Upper lobe of left lung (tissue), 6 donors: ENCODE results near the gene ODAPH. TPM values are rescaled to one million over a fixed set of nuclear protein-coding genes. Genes with fewer than 3 reads are reported as not detected.

Source experiments
- ATAC-seq, 2 donors: fragments of 200-7000 bp; cut with Tn5 transposase; one replicate each; pipeline ENCODE4 v1.9.1; 2022; ENCODE audit warnings: mild to moderate bottlenecking in 2 of 2, moderate library complexity in 2 of 2; ENCODE audit not compliant: low FRiP score in 2 of 2
- DNase-seq, 2 donors: peaks; one replicate each; pipeline ENCODE4 v3.0.0-alpha.2; 2019 to 2020
- H3K27ac ChIP-seq, 4 donors: fragments of 200-600 bp; sonication (generic); one replicate each; pipeline ENCODE4 v1.5.1; 2016 to 2019
- H3K27me3 ChIP-seq, 4 donors: fragments of 200-600 bp; sonication (generic); one replicate each; pipeline ENCODE4 v1.5.1; 2017 to 2019
- H3K36me3 ChIP-seq, 4 donors: fragments of 200-600 bp; sonication (generic); one replicate each; pipeline ENCODE4 v1.5.1; 2016 to 2019
- H3K4me1 ChIP-seq, 4 donors: fragments of 200-600 bp; sonication (generic); one replicate each; pipeline ENCODE4 v1.5.1; 2018 to 2019
- H3K4me3 ChIP-seq, 4 donors: fragments of 200-600 bp; sonication (generic); one replicate each; pipeline ENCODE4 v1.5.1; 2017 to 2019; ENCODE audit warnings: mild to moderate bottlenecking in 2 of 4, moderate library complexity in 1 of 4
- H3K9me3 ChIP-seq, 4 donors: fragments of 200-600 bp; sonication (generic); one replicate each; pipeline ENCODE4 v1.5.1; 2018 to 2019
- CTCF ChIP-seq, 6 experiments: fragments of 450-650 bp in 4 of 6; fragments of 200-600 bp in 2 of 6; sonication (generic) in 2 of 6; IDR thresholded peaks; one replicate each; pipeline ENCODE4 v1.5.1; 2016 to 2019; ENCODE audit warnings: antibody characterized with exemption in 6 of 6
- EP300 ChIP-seq, 4 donors: sonication (generic); formaldehyde crosslinking; IDR thresholded peaks; one replicate each; pipeline ENCODE4 v1.5.1; 2017; ENCODE audit warnings: antibody characterized with exemption in 4 of 4, control low read depth in 2 of 4
- POLR2A ChIP-seq, 4 donors: fragments of 450-650 bp; IDR thresholded peaks; one replicate each; pipeline ENCODE4 v1.5.1; 2016 to 2017; ENCODE audit warnings: antibody characterized with exemption in 4 of 4, mild to moderate bottlenecking in 2 of 4
- POLR2AphosphoS5 ChIP-seq, 2 donors: sonication (generic); formaldehyde crosslinking; IDR thresholded peaks; one replicate each; pipeline ENCODE4 v1.5.1; 2017; ENCODE audit warnings: antibody characterized with exemption in 2 of 2
- WGBS, 2 donors: methylation state at CpG; one replicate each; pipeline ENCODE4 v1.1.5; 2017 to 2018; 5-methylcytosine and 5-hydroxymethylcytosine counted together
- total RNA-seq, 6 donors: library from RNA; depleted of rRNA in 4 of 6; stranded (reverse); fragments of >200 nt in 4 of 6; gene quantifications; one replicate each; pipeline versions ENCODE4 v1.1.0 to v1.2.1, GENCODE V29; 2016 to 2021
- donor health status: DM: no; HTN: no; CAD: no; lungs with moderate emphysema.
- donor health status: DM: no; HTN: yes; CAD: no; lungs with severe emphysema.

ODAPH gene
- total RNA-seq, 6 donors from 2014 or later = not detected

GRCh38 chr4:75596061-75596460, 40.2 kb downstream of the ODAPH start:
- H3K27ac ChIP-seq = no peak overlapping the region
- H3K4me1 ChIP-seq = no peaks in the 10 kb centered on the region
- H3K36me3 ChIP-seq = no peaks in the 10 kb centered on the region
- H3K4me3 ChIP-seq = no peak overlapping the region
- no peak for ATAC-seq
- no peak for DNase-seq
- TF ChIP-seq EP300 (IDR thresholded peaks at IDR 0.05) = no peak
- TF ChIP-seq POLR2A (IDR thresholded peaks at IDR 0.05) = no peak
- TF ChIP-seq CTCF (IDR thresholded peaks at IDR 0.05) = no peak
- TF ChIP-seq POLR2AphosphoS5 (IDR thresholded peaks at IDR 0.05) = no peak
- no peaks in the 10 kb centered on the region for H3K27me3 ChIP-seq
- WGBS, 2 donors = 68 to 74% methylated on average over 3 of the region's 3 CpGs
- no peaks in the 10 kb centered on the region for H3K9me3 ChIP-seq

- no peak overlapping the region for H3K4me3 ChIP-seq
- no peaks in the 10 kb centered on the region for H3K36me3 ChIP-seq
- H3K4me1 ChIP-seq = no peaks in the 10 kb centered on the region
- TF ChIP-seq POLR2A (IDR thresholded peaks at IDR 0.05) (no peak), EP300 (IDR thresholded peaks at IDR 0.05) (no peak), CTCF (IDR thresholded peaks at IDR 0.05) (no peak), POLR2AphosphoS5 (IDR thresholded peaks at IDR 0.05) (no peak)
- no peak for ATAC-seq
- no peaks in the 10 kb centered on the region for H3K27me3 ChIP-seq
- 60 to 71% methylated on average over 3 of the region's 3 CpGs for WGBS, 2 donors
- no peak for DNase-seq
- no peaks in the 10 kb centered on the region for H3K9me3 ChIP-seq
- no peak overlapping the region for H3K27ac ChIP-seq
Observed at GRCh38 chr4:75598390-75598789, 42.5 kb downstream of the ODAPH start.

- no peaks in the 10 kb centered on the region for H3K36me3 ChIP-seq
- no peak for TF ChIP-seq POLR2AphosphoS5 (IDR thresholded peaks at IDR 0.05)
- TF ChIP-seq POLR2A (IDR thresholded peaks at IDR 0.05) = no peak
- no peak for TF ChIP-seq CTCF (IDR thresholded peaks at IDR 0.05)
- no peak for TF ChIP-seq EP300 (IDR thresholded peaks at IDR 0.05)
- H3K27ac ChIP-seq = no peak overlapping the region
- no peak overlapping the region for H3K4me3 ChIP-seq
- no peaks in the 10 kb centered on the region for H3K9me3 ChIP-seq
- H3K4me1 ChIP-seq = no peaks in the 10 kb centered on the region
- no peaks in the 10 kb centered on the region for H3K27me3 ChIP-seq
- DNase-seq (no peak), ATAC-seq (no peak)
- 88 to 94% methylated on average over 4 of the region's 4 CpGs for WGBS, 2 donors
Observed at GRCh38 chr4:75599647-75600046, 43.8 kb downstream of the ODAPH start.

GRCh38 chr4:75605928-75606327, 50.1 kb downstream of the ODAPH start:
- DNase-seq (no peak), ATAC-seq (no peak)
- Histone ChIP-seq H3K27ac (no peak overlapping the region), H3K4me3 (no peak overlapping the region), H3K4me1 (no peaks in the 10 kb centered on the region), H3K27me3 (no peaks in the 10 kb centered on the region), H3K9me3 (no peaks in the 10 kb centered on the region), H3K36me3 (no peaks in the 10 kb centered on the region)
- TF ChIP-seq EP300 (IDR thresholded peaks at IDR 0.05) (no peak), POLR2A (IDR thresholded peaks at IDR 0.05) (no peak), POLR2AphosphoS5 (IDR thresholded peaks at IDR 0.05) (no peak), CTCF (IDR thresholded peaks at IDR 0.05) (no peak)
- WGBS, 2 donors = 71 to 93% methylated on average over 4 of the region's 4 CpGs

GRCh38 chr4:75612306-75612705, 56.4 kb downstream of the ODAPH start:
- H3K27me3 ChIP-seq = no peaks in the 10 kb centered on the region
- H3K4me1 ChIP-seq = no peaks in the 10 kb centered on the region
- no peaks in the 10 kb centered on the region for H3K36me3 ChIP-seq
- 90 to 100% methylated on average over 1 of the region's 1 CpG for WGBS, 2 donors
- TF ChIP-seq POLR2AphosphoS5 (IDR thresholded peaks at IDR 0.05) (no peak), EP300 (IDR thresholded peaks at IDR 0.05) (no peak), POLR2A (IDR thresholded peaks at IDR 0.05) (no peak), CTCF (IDR thresholded peaks at IDR 0.05) (no peak)
- H3K4me3 ChIP-seq = no peak overlapping the region
- DNase-seq (no peak), ATAC-seq (no peak)
- no peak overlapping the region for H3K27ac ChIP-seq
- no peaks in the 10 kb centered on the region for H3K9me3 ChIP-seq
